SK-N-MC (cell line): ENCODE data around the gene POMGNT1.

ENCODE experiments used
- EZH2 ChIP-seq: fragments of 200-600 bp; sonication (generic); IDR thresholded peaks from one replicate; pipeline ENCODE4 v1.6.1; 2017; ENCODE audit warnings: antibody characterized with exemption
- FOXP2 ChIP-seq: optimal IDR thresholded peaks from 2 replicates; pipeline ENCODE3; 2011; ENCODE audit warnings: mild to moderate bottlenecking, moderate library complexity; ENCODE audit not compliant: insufficient read depth; ENCODE audit errors: extremely low read length, control extremely low read depth
- POLR2AphosphoS5 ChIP-seq: IDR thresholded peaks from 2 replicates; pipeline ENCODE4 v1.6.1; 2012; ENCODE audit warnings: mild to moderate bottlenecking, low read depth, low read length, borderline replicate concordance

DNA sequence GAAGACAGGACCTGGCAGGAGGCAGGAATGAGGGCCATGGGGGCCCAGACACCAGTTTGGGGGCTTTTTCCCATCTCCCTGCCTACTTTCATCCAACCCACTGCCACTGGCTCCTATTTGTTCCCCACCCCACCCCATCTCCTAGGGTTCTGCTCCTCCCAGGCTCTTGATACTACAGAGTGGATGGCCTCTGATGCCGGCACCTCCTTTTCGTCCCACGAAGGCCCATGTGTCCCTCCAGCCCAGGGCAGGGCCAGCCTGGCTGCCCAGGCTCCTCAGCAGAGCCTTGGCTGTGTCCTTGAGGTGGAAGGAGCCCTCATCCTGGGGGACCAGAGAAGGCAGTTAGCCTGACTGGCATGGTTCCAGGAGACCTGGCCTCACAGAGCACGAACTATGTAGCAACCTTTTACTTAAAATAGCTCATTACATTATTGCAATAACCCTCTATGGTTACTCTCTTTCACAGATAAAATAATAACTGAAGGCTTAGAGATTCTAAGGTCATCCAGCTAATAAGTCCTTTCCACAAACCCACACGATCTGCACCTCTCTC, 3.5 kb downstream of the POMGNT1 start:
- TF ChIP-seq POLR2AphosphoS5 (no peak), EZH2 (no peak), FOXP2 (no peak)
